PFSK-1 (cell line): ENCODE results near the gene RETREG2.

Source experiments
- POLR2AphosphoS5 ChIP-seq: IDR thresholded peaks from 2 replicates; pipeline ENCODE4 v1.6.1; 2012; ENCODE audit warnings: low read depth, mild to moderate bottlenecking, control low read depth, low read length, moderate library complexity
- SIN3A ChIP-seq: IDR thresholded peaks from 2 replicates; pipeline ENCODE4 v1.6.1; 2012; ENCODE audit warnings: mild to moderate bottlenecking, low read length, moderate library complexity, borderline replicate concordance; ENCODE audit not compliant: insufficient read depth
- TAF1 ChIP-seq: IDR thresholded peaks from 2 replicates; pipeline ENCODE4 v1.6.1; 2012; ENCODE audit warnings: low read length, control low read depth, borderline replicate concordance; ENCODE audit not compliant: insufficient read depth

DNA sequence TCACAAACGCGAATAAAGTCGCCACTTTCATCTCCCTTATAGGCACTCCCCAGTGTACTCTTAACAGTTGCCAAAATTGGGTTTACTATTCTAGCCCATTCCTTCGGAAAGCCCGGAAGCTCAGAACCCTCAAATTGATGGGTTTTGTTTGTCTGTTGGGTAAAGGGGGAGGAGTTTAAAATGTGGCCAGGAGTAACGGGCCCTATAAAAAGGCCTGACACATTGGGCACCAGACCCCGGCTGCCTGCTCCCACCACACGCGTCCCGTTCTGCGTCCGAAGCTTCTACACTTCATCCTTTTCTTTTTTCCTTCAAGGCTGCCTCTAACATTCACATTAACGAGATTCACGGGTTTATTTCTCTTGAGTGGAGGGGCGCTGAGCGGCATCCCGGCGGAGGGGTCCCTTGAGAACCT is 18.3 kb upstream of the RETREG2 start:
- TF ChIP-seq POLR2AphosphoS5 (no peak; the same call in 1 of the 2 replicates), TAF1 (no peak), SIN3A (no peak)
